Panc1 (cell line): Measurements from ENCODE around the gene GNG7.

Experiments used
- POLR2AphosphoS5 ChIP-seq: IDR thresholded peaks from 2 replicates; pipeline ENCODE4 v1.6.1; 2012; ENCODE audit warnings: mild to moderate bottlenecking, low read depth, low read length, moderate library complexity
- SIN3A ChIP-seq: IDR thresholded peaks from 2 replicates; pipeline ENCODE4 v1.6.1; 2012; ENCODE audit warnings: low read depth, mild to moderate bottlenecking, low read length, moderate library complexity, borderline replicate concordance; ENCODE audit not compliant: insufficient read depth
- TCF7L2 ChIP-seq: IDR thresholded peaks from 2 replicates; pipeline ENCODE4 v1.6.1; 2011; ENCODE audit warnings: mild to moderate bottlenecking, low read depth, low read length, inconsistent platforms
- TF ChIP-seq, protein P1 (sequence below): fragments of 450-650 bp; IDR thresholded peaks from 2 replicates; pipeline ENCODE4 v1.5.1; 2017; ENCODE audit warnings: mild to moderate bottlenecking
- TF ChIP-seq, protein P2 (sequence below), 2 experiments: IDR thresholded peaks; 2 replicates each; pipeline ENCODE4 v1.6.1; 2011 to 2012; ENCODE audit warnings: low read depth in 2 of 2, control low read depth in 1 of 2, low read length in 1 of 2, mild to moderate bottlenecking in 1 of 2, moderate library complexity in 1 of 2; ENCODE audit not compliant: insufficient read depth in 1 of 2

DNA sequence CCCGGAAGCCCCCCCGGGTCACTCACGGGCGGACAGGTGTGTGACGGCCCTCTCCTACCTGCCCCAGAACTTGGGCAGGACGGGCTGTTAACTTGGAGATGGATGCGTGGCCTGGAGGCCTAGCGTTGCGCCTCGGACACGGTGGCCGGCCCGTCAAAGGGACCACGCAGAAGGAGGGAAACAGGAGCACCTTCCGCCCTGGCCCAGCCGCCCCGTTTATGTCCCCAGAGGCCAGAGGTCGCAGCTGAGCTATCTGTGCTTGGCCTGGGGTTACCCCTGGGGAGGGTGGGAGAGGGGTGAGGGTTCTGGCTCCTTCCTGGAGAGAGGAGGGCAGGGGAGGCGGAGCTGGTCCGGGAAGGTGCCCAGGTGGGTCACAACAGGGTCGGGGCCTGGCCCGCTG, 190.9 kb downstream of the GNG7 start:
- TF ChIP-seq, protein P1, sequence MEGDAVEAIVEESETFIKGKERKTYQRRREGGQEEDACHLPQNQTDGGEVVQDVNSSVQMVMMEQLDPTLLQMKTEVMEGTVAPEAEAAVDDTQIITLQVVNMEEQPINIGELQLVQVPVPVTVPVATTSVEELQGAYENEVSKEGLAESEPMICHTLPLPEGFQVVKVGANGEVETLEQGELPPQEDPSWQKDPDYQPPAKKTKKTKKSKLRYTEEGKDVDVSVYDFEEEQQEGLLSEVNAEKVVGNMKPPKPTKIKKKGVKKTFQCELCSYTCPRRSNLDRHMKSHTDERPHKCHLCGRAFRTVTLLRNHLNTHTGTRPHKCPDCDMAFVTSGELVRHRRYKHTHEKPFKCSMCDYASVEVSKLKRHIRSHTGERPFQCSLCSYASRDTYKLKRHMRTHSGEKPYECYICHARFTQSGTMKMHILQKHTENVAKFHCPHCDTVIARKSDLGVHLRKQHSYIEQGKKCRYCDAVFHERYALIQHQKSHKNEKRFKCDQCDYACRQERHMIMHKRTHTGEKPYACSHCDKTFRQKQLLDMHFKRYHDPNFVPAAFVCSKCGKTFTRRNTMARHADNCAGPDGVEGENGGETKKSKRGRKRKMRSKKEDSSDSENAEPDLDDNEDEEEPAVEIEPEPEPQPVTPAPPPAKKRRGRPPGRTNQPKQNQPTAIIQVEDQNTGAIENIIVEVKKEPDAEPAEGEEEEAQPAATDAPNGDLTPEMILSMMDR, result no peak
- no peak for TF ChIP-seq TCF7L2
- no peak for TF ChIP-seq POLR2AphosphoS5
- TF ChIP-seq, protein P2, sequence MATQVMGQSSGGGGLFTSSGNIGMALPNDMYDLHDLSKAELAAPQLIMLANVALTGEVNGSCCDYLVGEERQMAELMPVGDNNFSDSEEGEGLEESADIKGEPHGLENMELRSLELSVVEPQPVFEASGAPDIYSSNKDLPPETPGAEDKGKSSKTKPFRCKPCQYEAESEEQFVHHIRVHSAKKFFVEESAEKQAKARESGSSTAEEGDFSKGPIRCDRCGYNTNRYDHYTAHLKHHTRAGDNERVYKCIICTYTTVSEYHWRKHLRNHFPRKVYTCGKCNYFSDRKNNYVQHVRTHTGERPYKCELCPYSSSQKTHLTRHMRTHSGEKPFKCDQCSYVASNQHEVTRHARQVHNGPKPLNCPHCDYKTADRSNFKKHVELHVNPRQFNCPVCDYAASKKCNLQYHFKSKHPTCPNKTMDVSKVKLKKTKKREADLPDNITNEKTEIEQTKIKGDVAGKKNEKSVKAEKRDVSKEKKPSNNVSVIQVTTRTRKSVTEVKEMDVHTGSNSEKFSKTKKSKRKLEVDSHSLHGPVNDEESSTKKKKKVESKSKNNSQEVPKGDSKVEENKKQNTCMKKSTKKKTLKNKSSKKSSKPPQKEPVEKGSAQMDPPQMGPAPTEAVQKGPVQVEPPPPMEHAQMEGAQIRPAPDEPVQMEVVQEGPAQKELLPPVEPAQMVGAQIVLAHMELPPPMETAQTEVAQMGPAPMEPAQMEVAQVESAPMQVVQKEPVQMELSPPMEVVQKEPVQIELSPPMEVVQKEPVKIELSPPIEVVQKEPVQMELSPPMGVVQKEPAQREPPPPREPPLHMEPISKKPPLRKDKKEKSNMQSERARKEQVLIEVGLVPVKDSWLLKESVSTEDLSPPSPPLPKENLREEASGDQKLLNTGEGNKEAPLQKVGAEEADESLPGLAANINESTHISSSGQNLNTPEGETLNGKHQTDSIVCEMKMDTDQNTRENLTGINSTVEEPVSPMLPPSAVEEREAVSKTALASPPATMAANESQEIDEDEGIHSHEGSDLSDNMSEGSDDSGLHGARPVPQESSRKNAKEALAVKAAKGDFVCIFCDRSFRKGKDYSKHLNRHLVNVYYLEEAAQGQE (IDR thresholded peaks at IDR 0.05; ENCODE audit: insufficient read depth in 1 of 2, low read depth in 2 of 2, low read length in 1 of 2), result no peak
- no peak for TF ChIP-seq SIN3A
